ENCODE data around the gene LYPD6.

LYPD6 gene

DNA sequence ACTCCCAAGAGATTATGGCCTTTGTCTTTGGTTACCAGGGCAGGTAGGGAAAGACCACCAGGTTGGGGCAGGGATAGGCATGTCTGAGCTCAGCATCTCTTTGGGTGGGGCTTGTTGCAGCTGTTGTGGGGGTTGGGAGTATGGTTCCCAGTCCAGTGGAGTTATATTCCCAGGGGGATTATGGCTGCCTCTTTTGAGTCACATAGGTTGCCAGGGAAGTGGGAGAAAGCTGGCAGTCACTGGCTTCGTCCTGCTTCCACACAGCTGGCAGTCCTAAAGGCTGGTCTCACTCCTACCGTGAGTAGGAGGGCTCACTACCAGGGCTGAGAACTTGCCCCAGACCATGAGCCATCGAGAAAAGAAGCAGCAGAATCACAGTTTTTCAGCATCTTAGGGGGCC lies 79.1 kb downstream of the LYPD6 start:
- TF ChIP-seq ZNF274 (IDR thresholded peaks at IDR 0.05; ENCODE audit: low read depth, low read length): no peak
- H3K4me3 ChIP-seq (ENCODE audit: low read length): no peak overlapping the region

DNA sequence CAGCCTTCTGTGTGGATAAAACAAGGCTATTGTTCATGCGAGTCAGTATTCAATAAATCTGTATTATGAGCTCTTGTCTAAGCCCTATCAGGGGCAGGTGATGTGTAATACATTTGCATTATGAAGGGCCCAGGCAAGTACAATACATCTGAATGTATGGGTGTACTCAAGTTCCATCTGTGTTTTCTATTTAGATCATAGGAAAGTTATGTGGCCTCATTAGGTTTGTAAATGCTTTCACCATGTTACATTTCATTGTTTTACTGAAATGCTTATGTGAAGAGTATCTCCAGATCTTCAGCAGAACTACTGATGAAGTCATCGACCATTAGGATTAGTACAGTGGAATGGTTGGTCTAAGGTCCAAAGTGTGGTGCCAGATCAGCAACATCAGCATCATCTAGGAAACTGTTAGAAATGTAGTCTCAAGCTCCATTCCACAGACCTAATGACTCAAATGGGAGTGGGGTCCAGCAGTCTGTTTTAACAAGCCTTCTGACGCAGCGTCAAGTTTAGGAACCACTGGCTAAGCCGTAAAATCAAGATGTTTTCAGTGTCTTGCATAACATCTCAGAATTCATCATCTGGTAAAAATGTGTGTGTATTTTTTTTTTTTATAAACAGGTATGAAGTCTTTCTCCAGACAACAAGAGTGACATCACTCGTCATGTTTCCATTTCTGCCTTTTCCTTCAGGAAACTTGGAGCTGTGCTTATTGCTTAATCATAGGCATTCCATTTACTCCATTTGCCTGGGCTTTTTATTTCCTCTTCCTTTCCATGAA lies 80.5 kb downstream of the LYPD6 start:
- H3K4me3 ChIP-seq (ENCODE audit: low read length): no peak overlapping the region
- TF ChIP-seq ZNF274 (IDR thresholded peaks at IDR 0.05; ENCODE audit: low read depth, low read length): no peak

DNA sequence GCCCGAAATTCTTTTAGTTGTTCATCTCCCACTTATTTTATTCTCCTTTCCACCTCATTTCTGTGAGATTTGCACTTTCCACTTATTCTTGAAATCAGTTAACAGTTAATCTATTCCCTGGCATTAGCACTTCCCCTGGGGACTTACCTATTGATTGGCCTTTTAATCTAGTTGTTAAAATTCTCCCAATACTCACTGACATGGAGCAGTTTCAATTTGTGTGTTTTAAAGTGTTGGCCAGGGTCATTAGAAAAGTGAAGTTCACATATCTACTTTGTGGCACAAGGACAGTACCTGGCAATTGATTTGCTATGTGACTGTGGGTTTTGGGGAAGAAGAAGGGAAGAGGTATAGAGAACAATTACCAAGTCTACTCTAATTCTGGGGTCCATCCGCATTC lies 83.1 kb downstream of the LYPD6 start:
- TF ChIP-seq ZNF274 (IDR thresholded peaks at IDR 0.05; ENCODE audit: low read depth, low read length): no peak
- no peak overlapping the region for H3K4me3 ChIP-seq (ENCODE audit: low read length)

DNA sequence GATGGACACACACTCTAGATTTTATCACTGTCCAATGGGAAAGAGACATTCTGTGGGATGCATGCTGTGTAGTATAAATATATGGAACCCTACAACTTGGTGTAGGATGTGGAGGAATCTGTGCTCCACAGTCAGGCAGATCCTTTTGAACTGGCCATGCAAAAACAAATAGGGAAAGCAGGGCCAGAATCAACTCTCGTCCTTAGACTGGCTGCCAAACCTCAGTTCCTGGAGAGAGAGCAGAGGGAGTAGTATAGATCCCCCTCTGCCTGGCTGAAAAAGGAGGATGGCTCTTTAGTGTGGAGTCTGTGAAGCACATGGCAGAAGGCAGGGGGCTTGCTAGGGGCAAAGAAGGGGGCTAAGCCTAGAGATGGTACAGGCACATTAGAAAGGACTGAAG lies 84.7 kb downstream of the LYPD6 start:
- no peak overlapping the region for H3K4me3 ChIP-seq (ENCODE audit: low read length)

DNA sequence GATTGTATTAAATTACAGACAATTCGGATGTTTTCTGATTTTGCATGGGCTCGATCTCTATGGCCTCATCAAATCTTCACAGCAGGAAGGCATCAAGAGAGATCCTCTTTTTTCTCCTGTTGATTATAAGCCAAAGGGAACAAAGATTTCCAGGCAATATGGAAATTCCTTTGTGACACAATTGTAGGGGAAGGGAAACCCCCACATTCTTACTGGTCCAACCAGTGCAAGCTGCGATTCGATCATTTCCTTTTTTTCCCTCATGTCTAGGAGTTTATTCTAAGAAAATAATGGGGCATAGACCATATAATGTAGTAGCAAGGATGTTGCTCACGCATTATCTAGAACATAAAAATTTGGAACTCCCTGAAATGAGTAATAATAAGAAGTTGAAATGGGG lies 87.7 kb downstream of the LYPD6 start:
- no peak overlapping the region for H3K4me3 ChIP-seq (ENCODE audit: low read length)
- no peak for TF ChIP-seq ZNF274 (IDR thresholded peaks at IDR 0.05; ENCODE audit: low read depth, low read length)

More for the DNA sequence above, 84.7 kb downstream of the LYPD6 start:
- TF ChIP-seq ZNF274 (IDR thresholded peaks at IDR 0.05; ENCODE audit: low read depth, low read length): no peak

DNA sequence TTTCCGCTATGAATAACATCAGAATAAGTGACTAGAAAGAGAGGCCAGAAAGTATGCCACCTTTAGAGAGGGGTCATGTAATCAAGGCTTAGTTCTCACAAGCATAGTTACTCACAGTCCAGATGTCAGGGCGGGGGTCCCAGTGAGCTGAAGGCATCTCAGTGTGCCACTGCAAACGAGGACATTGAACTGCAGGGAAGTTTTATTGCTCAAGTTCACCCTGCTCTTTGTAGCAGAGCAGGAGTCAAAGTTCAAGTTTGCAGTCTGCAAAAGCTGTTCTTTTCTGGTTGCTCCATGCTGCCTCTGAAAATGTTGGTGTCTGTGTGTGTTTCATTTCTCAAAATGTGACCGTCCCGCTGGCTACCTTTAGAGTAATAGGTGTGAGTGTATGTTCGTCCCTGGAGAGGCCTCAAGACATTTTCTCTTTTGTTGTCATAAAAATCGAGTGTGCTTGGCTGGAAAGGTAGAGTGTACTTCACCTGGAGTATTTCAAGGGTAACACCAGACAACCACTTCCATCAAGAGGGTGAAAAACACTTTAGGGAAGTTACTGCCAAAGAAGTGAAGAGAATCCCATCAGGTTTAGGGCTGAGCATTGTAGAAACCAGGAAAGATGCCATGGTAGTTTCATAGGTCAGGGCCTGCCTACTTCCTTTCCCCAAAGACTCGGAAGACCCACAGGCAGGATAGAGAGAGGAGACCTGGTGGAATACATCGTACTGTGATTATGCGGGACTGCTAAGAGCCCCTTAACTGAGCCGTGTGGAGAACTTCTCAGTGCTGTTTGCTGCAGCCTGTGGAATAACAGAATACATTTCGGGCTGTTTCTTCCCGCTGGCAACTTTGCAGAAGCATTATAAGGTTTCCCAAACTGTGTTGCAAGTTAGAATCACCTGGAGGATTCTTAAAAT lies 89.9 kb downstream of the LYPD6 start:
- H3K4me3 ChIP-seq (ENCODE audit: low read length): no peak overlapping the region

DNA sequence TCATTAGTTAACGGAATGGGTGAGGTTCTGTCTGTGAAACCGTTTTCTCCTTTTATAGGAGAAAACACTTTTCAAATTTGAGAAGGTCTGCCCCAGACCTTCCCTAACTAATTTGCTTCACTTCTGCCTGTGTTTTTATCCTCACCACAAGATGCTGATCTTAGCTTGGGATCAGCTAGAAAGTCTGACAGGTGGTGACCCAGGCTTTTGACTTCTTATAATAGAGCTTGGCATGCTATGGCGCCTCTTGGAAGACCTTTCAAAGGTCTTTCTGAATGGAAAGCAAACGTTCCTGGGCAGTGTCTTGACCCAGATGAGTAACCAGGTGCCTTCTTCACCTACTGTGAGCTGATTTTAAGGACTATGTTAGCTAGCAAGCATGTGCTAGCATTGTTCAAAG lies 91.4 kb downstream of the LYPD6 start:
- no peak overlapping the region for H3K4me3 ChIP-seq (ENCODE audit: low read length)
- TF ChIP-seq ZNF274 (IDR thresholded peaks at IDR 0.05; ENCODE audit: low read depth, low read length): no peak

More for the DNA sequence above, 89.9 kb downstream of the LYPD6 start:
- TF ChIP-seq ZNF274 (IDR thresholded peaks at IDR 0.05; ENCODE audit: low read depth, low read length): no peak

DNA sequence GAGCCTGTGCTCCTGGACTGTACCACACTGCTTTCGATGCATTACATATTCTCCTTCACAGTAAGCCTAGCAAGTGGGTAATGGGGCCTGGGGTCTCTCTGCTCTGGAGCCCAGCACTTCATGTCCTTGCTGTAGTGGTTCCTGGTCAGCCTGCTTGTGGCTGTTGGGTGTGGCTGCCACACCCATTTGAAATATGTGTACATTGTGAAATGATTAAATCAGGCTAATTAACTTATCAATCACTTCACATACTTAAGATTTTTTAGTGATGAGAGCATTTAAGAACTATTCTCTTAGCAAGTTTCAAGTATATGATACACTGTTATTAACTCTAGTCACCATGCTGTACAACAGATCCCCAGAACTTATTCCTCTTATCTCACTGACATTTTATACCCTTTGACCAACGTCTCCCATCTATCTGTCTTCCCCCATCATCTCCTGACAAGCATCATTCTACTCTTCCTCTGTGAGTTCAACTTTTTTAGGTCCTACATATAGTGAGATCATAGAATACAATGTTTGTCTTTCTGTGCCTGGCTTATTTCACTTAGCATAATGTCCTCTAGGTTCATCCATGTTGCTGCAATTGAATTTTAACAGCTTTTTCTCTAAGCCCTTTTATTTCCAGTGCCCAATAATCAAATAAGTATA lies 92.1 kb downstream of the LYPD6 start:
- no peak for TF ChIP-seq ZNF274 (IDR thresholded peaks at IDR 0.05; ENCODE audit: low read depth, low read length)
- no peak overlapping the region for H3K4me3 ChIP-seq (ENCODE audit: low read length)

DNA sequence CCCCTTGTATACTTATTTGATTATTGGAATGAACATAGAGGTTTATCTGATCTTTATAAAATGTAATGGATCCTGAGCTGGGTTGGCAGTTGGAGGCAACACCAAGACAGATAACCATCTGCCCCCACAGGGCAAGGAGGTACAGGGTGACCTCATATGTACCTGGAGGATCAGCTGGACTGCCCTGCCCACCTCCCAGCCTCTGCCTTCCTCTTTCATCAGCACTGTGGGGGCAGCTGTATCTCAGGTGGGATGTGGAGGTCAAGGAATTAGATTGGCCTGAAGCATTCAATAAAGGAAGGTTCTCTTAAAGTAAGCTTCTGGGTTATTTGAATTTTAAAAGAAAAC lies 92.6 kb downstream of the LYPD6 start:
- no peak overlapping the region for H3K4me3 ChIP-seq (ENCODE audit: low read length)
- TF ChIP-seq ZNF274 (IDR thresholded peaks at IDR 0.05; ENCODE audit: low read depth, low read length): no peak

DNA sequence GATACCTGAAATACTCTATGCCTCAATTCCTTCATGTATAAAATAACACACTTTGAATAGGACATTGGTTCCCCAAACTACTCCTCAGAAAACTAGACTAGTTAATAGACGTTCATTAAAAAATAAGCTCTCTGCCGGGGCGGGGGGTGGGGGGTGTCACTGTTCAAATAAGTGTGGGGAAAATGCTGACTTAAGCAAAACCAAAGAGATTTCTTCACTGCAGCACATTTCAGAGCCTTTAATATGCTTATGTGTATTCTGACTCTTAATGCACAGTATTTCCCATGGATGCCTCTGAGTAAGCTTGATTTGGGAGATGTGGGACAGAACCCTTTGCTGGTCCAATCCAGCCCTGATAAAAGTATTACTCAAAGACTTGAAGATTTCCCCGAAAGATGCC lies 93.2 kb downstream of the LYPD6 start:
- TF ChIP-seq ZNF274 (IDR thresholded peaks at IDR 0.05; ENCODE audit: low read depth, low read length): no peak
- no peak overlapping the region for H3K4me3 ChIP-seq (ENCODE audit: low read length)

DNA sequence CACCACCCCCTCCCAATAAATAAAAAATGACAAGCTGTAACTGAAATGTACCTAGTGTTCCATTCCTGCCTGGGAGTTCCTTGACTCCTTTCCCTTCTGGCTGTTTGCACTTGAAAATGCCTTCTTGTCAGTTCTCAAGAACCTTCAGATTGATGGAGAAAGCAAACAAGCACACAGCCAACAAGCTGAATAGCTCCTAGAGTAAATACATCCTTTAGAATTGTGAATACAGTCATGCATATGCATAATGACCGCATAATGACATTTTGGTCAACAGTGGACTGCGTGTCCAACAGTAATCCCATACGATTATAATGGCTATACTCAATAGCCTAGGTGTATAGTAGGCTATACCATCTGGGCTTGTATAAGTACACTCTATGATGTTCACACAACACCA lies 97.0 kb downstream of the LYPD6 start:
- TF ChIP-seq ZNF274 (IDR thresholded peaks at IDR 0.05; ENCODE audit: low read depth, low read length): no peak
- H3K4me3 ChIP-seq (ENCODE audit: low read length): no peak overlapping the region

DNA sequence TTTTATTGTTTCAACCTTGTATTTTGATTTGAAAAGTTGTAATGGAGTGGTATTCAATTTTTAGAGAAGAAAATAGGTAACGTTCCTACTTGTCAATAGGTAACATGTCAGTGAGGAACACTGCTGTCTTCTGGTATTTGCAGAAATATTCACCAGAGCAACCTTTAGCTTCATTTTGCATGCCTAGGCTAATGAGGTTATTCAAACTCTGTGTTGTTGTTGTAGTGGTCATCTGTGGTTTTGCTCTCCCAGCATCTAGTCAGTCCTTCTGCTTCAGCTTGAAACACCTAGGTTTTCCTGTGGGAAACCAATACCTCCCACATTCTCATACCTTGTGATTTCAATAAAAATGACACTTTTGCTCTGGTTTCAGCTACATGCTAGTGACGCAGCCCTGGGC lies 98.4 kb downstream of the LYPD6 start:
- no peak overlapping the region for H3K4me3 ChIP-seq (ENCODE audit: low read length)
- no peak for TF ChIP-seq ZNF274 (IDR thresholded peaks at IDR 0.05; ENCODE audit: low read depth, low read length)

DNA sequence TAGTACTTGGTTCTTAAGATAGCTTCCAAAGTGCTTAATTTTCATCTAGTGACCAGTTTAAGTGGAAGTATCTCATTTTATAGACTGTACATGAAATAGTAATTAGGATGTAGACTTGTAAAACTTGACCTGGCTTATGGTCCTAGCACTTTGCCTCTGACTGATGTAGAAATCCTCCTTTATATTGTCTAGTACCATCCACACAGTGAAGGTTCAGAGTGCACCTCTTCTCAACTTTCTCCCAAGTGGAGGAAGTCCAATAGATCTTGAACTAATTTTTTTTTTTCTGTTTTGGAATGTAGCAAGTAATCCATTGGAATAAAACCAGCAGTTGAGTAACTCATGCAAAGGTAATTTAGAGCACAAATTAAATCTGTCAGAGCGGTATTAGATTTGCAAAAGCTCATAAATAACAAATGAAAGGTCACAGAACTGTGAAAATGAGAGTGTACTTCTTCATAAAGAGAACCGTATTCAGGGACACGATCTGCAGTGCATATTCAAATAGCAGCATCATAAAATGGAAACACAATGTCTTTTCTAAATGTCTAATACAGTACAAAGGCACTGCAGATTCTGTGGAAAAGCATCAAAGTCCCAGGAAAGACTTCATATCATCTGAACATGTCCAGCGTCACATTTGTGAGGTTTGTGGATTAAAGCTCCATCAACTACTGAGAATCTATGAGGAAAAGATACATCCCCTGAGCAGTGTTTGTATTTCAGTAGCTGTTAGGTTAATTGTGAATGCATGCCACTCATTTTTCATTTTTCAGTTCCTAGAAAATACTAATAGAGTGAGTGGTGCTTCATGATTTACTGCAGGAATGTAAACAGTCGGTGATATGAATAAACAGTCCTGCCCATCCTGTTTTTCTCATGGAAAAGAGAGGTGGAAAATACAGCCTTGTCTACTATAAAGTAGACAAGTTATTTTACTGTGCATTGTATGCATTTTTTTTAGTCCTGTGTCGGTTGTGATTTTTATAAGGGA lies 100.7 kb downstream of the LYPD6 start:
- no peak for TF ChIP-seq ZNF274 (IDR thresholded peaks at IDR 0.05; ENCODE audit: low read depth, low read length)

More for the DNA sequence above, 100.7 kb downstream of the LYPD6 start:
- no peak overlapping the region for H3K4me3 ChIP-seq (ENCODE audit: low read length)
